GM19238 (cell line): ENCODE measurements around the gene ELOF1.
A peak's percentile ranks its signal among the peaks of the same experiment; 100 is the strongest.
"Not testable (repeated sequence)": the region's sequence is repeated elsewhere in the genome, so short reads cannot be mapped to it uniquely, and the experiment has no call there.

Experiments
- DNase-seq: peaks from one replicate; pipeline ENCODE4 v3.0.0; 2011; ENCODE audit warnings: low spot score; ENCODE audit not compliant: insufficient read length

Gene ELOF1

GRCh38 chr19:11558881-11559828 lies at the start of gene ELOF1:
Gene ELOF1, minus strand, starts transcription at chr19:11559230. Its CDS starts 4,883 bp downstream, at chr19:11554347.
- DNase-seq: peak; percentile 97

GRCh38 chr19:11606484-11606883 lies 47.5 kb upstream of the ELOF1 start:
- no peak for DNase-seq

GRCh38 chr19:11599704-11600103 lies 40.7 kb upstream of the ELOF1 start:
- DNase-seq: not testable (repeated sequence)

GRCh38 chr19:11598746-11599145 lies 39.7 kb upstream of the ELOF1 start:
- no peak for DNase-seq

- DNase-seq: no peak
Measured at GRCh38 chr19:11598103-11598483, 39.1 kb upstream of the ELOF1 start.

- peak; percentile 94 for DNase-seq
Measured at GRCh38 chr19:11597202-11598102, 38.4 kb upstream of the ELOF1 start, which contains the start of gene ZNF627. Gene ZNF627, plus strand, starts transcription at chr19:11597483. Its CDS starts 145 bp downstream, at chr19:11597628.

GRCh38 chr19:11596156-11596555 lies 37.1 kb upstream of the ELOF1 start:
- no peak for DNase-seq

GRCh38 chr19:11594084-11594483 lies 35.1 kb upstream of the ELOF1 start:
- no peak for DNase-seq

GRCh38 chr19:11587975-11588631 lies 29.1 kb upstream of the ELOF1 start:
- no peak for DNase-seq

GRCh38 chr19:11587302-11587974 lies 28.4 kb upstream of the ELOF1 start:
- DNase-seq: peak; percentile 66

- no peak for DNase-seq
Measured at GRCh38 chr19:11586331-11586730, 27.3 kb upstream of the ELOF1 start.

GRCh38 chr19:11581740-11582139 lies 22.7 kb upstream of the ELOF1 start:
- peak; percentile 53 for DNase-seq

GRCh38 chr19:11580116-11580515 lies 21.1 kb upstream of the ELOF1 start:
- DNase-seq: no peak

GRCh38 chr19:11578258-11579142 lies 19.5 kb upstream of the ELOF1 start:
- no peak for DNase-seq

- DNase-seq: no peak
Measured at GRCh38 chr19:11577451-11578257, 18.6 kb upstream of the ELOF1 start, which contains the start of gene ACP5. Gene ACP5, minus strand, starts transcription at chr19:11577645. Its CDS starts 328 bp downstream, at chr19:11577317.

GRCh38 chr19:11576227-11576626 lies 17.2 kb upstream of the ELOF1 start:
- no peak for DNase-seq

- no peak for DNase-seq
Measured at GRCh38 chr19:11574689-11575088, 15.7 kb upstream of the ELOF1 start.

- DNase-seq: not testable (repeated sequence)
Measured at GRCh38 chr19:11573763-11574162, 14.7 kb upstream of the ELOF1 start.

GRCh38 chr19:11573354-11573753 lies 14.3 kb upstream of the ELOF1 start:
- DNase-seq: not testable (repeated sequence)
